Measurements from ENCODE around the gene C14orf39.

GRCh38 chr14:60487211-60487610, 1.3 kb upstream of the C14orf39 start:
- TF ChIP-seq CTCF (IDR thresholded peaks at IDR 0.05) (no peak), EZH2 (IDR thresholded peaks at IDR 0.05) (no peak), EZH2phosphoT487 (IDR thresholded peaks at IDR 0.05) (no peak)

Measured in neural progenitor cell (in vitro differentiated cells).